OCI-LY7 (cell line): ENCODE results near the gene AKR7A2. TPM values are rescaled to one million over a fixed set of nuclear protein-coding genes. Genes with fewer than 3 reads are reported as not detected.
A peak's percentile ranks its signal among the peaks of the same experiment; 100 is the strongest.

Experiments used
- BruUV-seq: library from RNA; stranded (reverse); fragments of 400-500 nt; replicated peaks from 2 replicates; lab custom pipeline; 2021; lab: Mats Ljungman, UMichigan
- CTCF ChIA-PET: fragments of 300-600 bp; sonication (Branson Sonifier 250); formaldehyde crosslinking; loops from one replicate; lab custom pipeline; 2022; ENCODE audit warnings: antibody characterized with exemption; ENCODE audit not compliant: unreplicated experiment; lab: Charles Lee
- POLR2A ChIA-PET: fragments of 300-600 bp; sonication (Branson Sonifier 250); formaldehyde crosslinking; loops from one replicate; lab custom pipeline; 2022; ENCODE audit warnings: antibody characterized with exemption; lab: Charles Lee
- DNase-seq: peaks from one replicate; pipeline ENCODE4 v3.0.0-alpha.2; 2015; ENCODE audit warnings: low spot score
- H2AFZ ChIP-seq: fragments of 200-600 bp; sonication (generic), shearing (Covaris generic); 2 replicates; pipeline ENCODE4 v1.6.1; 2014; ENCODE audit warnings: mild to moderate bottlenecking, antibody characterized with exemption, low read length, moderate library complexity
- H3K27ac ChIP-seq: fragments of 200-600 bp; sonication (generic); 2 replicates; pipeline ENCODE4 v1.5.1; 2014; ENCODE audit warnings: mixed run types, low read depth, mild to moderate bottlenecking, moderate library complexity, low read length, inconsistent platforms; ENCODE audit not compliant: poor library complexity, severe bottlenecking
- H3K36me3 ChIP-seq: fragments of 200-600 bp; sonication (generic); 2 replicates; pipeline ENCODE4 v1.6.1; 2014; ENCODE audit warnings: mild to moderate bottlenecking, antibody characterized with exemption, low read length, moderate library complexity, mixed read lengths; ENCODE audit not compliant: insufficient read depth
- H3K4me1 ChIP-seq: fragments of 200-600 bp; sonication (generic); 2 replicates; pipeline ENCODE4 v1.5.1; 2014; ENCODE audit warnings: mild to moderate bottlenecking, low read length; ENCODE audit not compliant: insufficient read depth, poor library complexity, severe bottlenecking
- H3K4me2 ChIP-seq: fragments of 200-600 bp; sonication (generic); 2 replicates; pipeline ENCODE4 v1.6.1; 2014; ENCODE audit warnings: mild to moderate bottlenecking, low read length
- H3K4me3 ChIP-seq: fragments of 200-600 bp; sonication (generic); 2 replicates; pipeline ENCODE4 v1.5.1; 2014; ENCODE audit warnings: mild to moderate bottlenecking, low read depth, low read length; ENCODE audit not compliant: poor library complexity, severe bottlenecking
- H3K79me2 ChIP-seq: fragments of 200-600 bp; sonication (generic); 2 replicates; pipeline ENCODE4 v1.6.1; 2016; ENCODE audit warnings: low read depth, mild to moderate bottlenecking, low read length, moderate library complexity, mixed read lengths; ENCODE audit not compliant: insufficient read depth
- H3K9me2 ChIP-seq: fragments of 200-600 bp; sonication (generic); 2 replicates; pipeline ENCODE4 v1.6.1; 2016; ENCODE audit warnings: mild to moderate bottlenecking, low read length, mixed read lengths; ENCODE audit not compliant: insufficient read depth
- H3K9me3 ChIP-seq: fragments of 200-600 bp; sonication (generic); 2 replicates; pipeline ENCODE4 v1.6.1; 2014; ENCODE audit warnings: mild to moderate bottlenecking, mixed run types, low read length, mixed read lengths
- H4K20me1 ChIP-seq: fragments of 200-600 bp; sonication (generic); 2 replicates; pipeline ENCODE4 v1.6.1; 2014; ENCODE audit warnings: mild to moderate bottlenecking, antibody characterized with exemption, low read length, moderate library complexity, mixed read lengths; ENCODE audit not compliant: insufficient read depth
- CTCF ChIP-seq: fragments of 200-600 bp; sonication (generic); conservative IDR thresholded peaks from 2 replicates; pipeline ENCODE4 v1.5.1; 2014; ENCODE audit warnings: mild to moderate bottlenecking, antibody characterized with exemption, low read length, moderate library complexity, mixed read lengths
- EZH2phosphoT487 ChIP-seq: fragments of 200-600 bp; sonication (generic); IDR thresholded peaks from 2 replicates; pipeline ENCODE4 v1.6.1; 2018; ENCODE audit warnings: low read depth, borderline replicate concordance, mild to moderate bottlenecking, mixed run types, antibody characterized with exemption, low read length, moderate library complexity, mixed read lengths
- intact Hi-C: fragments of 100-400 bp; cut with micrococcal nuclease; formaldehyde crosslinking; loops from one replicate; pipeline ENCODE4 v1.10.0; 2022; ENCODE audit not compliant: unreplicated experiment
- small RNA-seq: library from RNA; depleted of rRNA; stranded (forward); fragments of <200 nt; gene quantifications from one replicate; pipeline ENCODE3, GENCODE V24; 2014
- total RNA-seq, 2 experiments: library from RNA; depleted of rRNA in 1 of 2; stranded (reverse); fragments of >200 nt in 1 of 2; shearing (Covaris generic) in 1 of 2; gene quantifications; 2 replicates each; pipeline ENCODE4 v1.2.3, GENCODE V29; 2014 to 2022

AKR7A2 gene
- total RNA-seq, 2 experiments from 2014 or later, result 54.2 to 75.2 TPM

GRCh38 chr1:19254416-19254815 is 57.5 kb downstream of the AKR7A2 start:
- H3K9me3 ChIP-seq, result no peaks in the 10 kb centered on the region
- H4K20me1 ChIP-seq, result peaks cover 23% of the 10 kb centered on the region
- CTCF ChIA-PET, result no interaction called here
- H3K4me2 ChIP-seq, result peak overlapping the region; percentile 93
- no peak overlapping the region for H2AFZ ChIP-seq
- H3K4me1 ChIP-seq, result peaks cover 32% of the 10 kb centered on the region
- intact Hi-C loops, result loop anchor here (10.0 kb wide), 1 partner anchor 400 kb away; no protein-coding TSS in a partner anchor
- no peak overlapping the region for H3K4me3 ChIP-seq
- H3K79me2 ChIP-seq, result peaks cover 64% of the 10 kb centered on the region
- no peaks in the 10 kb centered on the region for H3K9me2 ChIP-seq
- POLR2A ChIA-PET, result interaction anchor here (0.6 kb wide), 1 partner anchor 9 kb away, joined by 5 read pairs; no protein-coding TSS in a partner anchor
- no peak for DNase-seq
- no peak for TF ChIP-seq CTCF
- no peak for TF ChIP-seq EZH2phosphoT487
- peaks cover 73% of the 10 kb centered on the region for H3K36me3 ChIP-seq
- no TSS peak for BruUV-seq
- no peak overlapping the region for H3K27ac ChIP-seq

Small RNA genes within 50 kb of the gene (small RNA-seq; reads per million reads assigned to genes)
- not detected for gene RNU6-1099P

Other genes with a start within 250 kb of the AKR7A2 start
- gene UBR4, start 101.9 kb downstream of the AKR7A2 start, total RNA-seq (2014; rRNA removed; shearing (Covaris generic)), result 92.9 and 121 TPM in 2 replicates
- gene UBR4, start 101.9 kb downstream of the AKR7A2 start, total RNA-seq (2022), result 126 and 150 TPM in 2 replicates
- 35.2 and 41.3 TPM in 2 replicates for gene EMC1, start 60.6 kb downstream of the AKR7A2 start, total RNA-seq (2014; rRNA removed; shearing (Covaris generic))
- gene EMC1, start 60.6 kb downstream of the AKR7A2 start, total RNA-seq (2022), result 50.1 and 51.1 TPM in 2 replicates
- 60.0 and 67.6 TPM in 2 replicates for gene MRTO4, start 60.3 kb downstream of the AKR7A2 start, total RNA-seq (2014; rRNA removed; shearing (Covaris generic))
- 45.8 and 66.0 TPM in 2 replicates for gene MRTO4, start 60.3 kb downstream of the AKR7A2 start, total RNA-seq (2022)
- 0.90 and 1.2 TPM in 2 replicates for gene AKR7A3, start 23.4 kb downstream of the AKR7A2 start, total RNA-seq (2014; rRNA removed; shearing (Covaris generic))
- gene AKR7A3, start 23.4 kb downstream of the AKR7A2 start, total RNA-seq (2022), result 2.0 and 2.6 TPM in 2 replicates
- gene SLC66A1, start 182 bp upstream of the AKR7A2 start, total RNA-seq (2014; rRNA removed; shearing (Covaris generic)), result 14.0 and 14.9 TPM in 2 replicates
- gene SLC66A1, start 182 bp upstream of the AKR7A2 start, total RNA-seq (2022), result 18.9 and 21.0 TPM in 2 replicates
- gene CAPZB, start 173.4 kb upstream of the AKR7A2 start, total RNA-seq (2014; rRNA removed; shearing (Covaris generic)), result 56.1 and 61.3 TPM in 2 replicates
- gene CAPZB, start 173.4 kb upstream of the AKR7A2 start, total RNA-seq (2022), result 187 and 190 TPM in 2 replicates